Glomerular visceral epithelial cell (primary cell): ENCODE results near the gene TSSK3.
A peak's percentile ranks its signal among the peaks of the same experiment; 100 is the strongest.

Experiments
- DNase-seq: peaks from one replicate; pipeline ENCODE4 v3.0.0-alpha.2; 2016; ENCODE audit errors: extremely low spot score

TSSK3 gene

DNA sequence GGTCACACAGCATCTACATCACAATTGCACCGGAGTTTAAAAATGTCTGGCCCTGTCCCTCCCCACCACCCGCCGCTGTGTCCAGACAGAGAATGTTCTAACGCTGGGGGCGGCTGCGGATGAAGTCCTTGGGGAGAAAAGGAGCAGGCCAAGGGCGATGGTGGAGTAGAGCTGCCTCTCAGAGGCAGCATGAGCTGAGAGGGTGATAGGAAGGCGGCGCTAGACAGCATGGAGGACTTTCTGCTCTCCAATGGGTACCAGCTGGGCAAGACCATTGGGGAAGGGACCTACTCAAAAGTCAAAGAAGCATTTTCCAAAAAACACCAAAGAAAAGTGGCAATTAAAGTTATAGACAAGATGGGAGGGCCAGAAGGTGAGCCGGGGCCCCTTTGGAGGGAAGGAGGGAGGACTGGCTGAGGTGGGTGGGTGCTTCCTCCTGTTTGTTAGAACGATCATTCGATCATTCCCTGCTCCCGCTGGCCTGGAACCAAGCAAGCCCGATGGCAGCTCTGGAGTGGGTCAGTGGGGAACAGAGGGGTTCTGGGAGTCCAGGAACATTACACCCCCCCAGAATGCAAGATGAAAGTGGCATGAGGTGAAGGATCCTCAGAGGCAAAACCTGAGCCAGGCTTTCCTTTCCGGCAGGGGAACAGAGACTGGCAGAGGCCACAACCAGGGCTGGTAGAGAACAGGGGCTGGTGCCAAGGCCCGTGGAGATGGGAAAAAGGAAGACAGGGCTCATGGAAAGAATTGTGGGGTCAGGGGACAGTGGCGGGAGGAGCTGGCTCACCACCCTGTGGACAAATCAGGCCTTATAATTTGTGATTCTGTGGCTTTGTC, at the start of gene TSSK3, which contains the start of gene FAM229A:
TSS of gene TSSK3 (plus strand) at position 66 of the 840 bp plus-strand sequence. CDS start at position 229, 163 bp downstream.
TSS of gene FAM229A (minus strand) at position 12 of the 840 bp plus-strand sequence. CDS start 394 bp downstream, outside the sequence.
- DNase-seq, result no peak

DNA sequence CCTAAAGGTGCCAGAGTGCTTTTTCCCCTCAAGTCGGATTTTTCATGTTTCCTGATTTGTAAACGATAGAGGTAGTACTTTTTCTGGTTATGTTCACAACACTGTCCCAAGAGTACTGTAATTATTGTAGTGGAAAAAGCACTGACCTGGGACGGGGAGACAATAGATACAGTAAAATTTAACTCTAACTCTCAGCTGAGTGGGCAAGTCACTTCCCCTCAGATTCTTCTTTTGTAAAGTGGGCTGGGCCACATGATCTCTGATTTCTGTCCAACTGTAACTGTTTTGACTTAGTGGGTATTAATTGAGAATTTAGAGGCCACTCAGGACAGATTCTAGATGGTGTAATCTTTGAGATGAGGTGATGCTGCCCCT, 45.4 kb upstream of the TSSK3 start:
- no peak for DNase-seq

- no peak for DNase-seq
Observed at GRCh38 chr1:32318127-32318869, 44.0 kb upstream of the TSSK3 start.

- DNase-seq, result no peak
Observed at GRCh38 chr1:32321712-32322291, 40.5 kb upstream of the TSSK3 start.

DNA sequence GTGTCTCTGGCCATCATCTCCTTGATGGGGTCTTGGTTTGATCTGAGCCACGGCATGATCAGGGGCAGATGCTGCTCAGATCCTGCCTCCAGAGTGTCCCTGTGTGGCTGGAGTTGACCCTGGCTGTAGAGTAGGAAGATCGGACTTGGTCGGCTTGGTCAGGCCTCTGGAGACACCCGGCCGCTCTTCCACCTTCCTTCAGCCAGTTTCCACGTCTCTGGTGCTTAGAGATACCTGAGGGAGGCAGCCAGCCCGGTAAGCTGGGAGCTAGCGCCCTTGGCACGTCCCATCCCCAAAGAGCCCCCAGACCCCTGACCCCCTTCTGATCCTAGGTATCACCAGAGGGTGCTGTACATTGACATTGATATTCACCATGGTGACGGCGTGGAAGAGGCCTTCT, 35.1 kb upstream of the TSSK3 start:
- DNase-seq, result no peak

- no peak for DNase-seq
Observed at GRCh38 chr1:32329931-32330466, 32.3 kb upstream of the TSSK3 start.

- DNase-seq, result no peak
Observed at GRCh38 chr1:32330558-32331151, 31.7 kb upstream of the TSSK3 start.

GRCh38 chr1:32331549-32331948, 30.8 kb upstream of the TSSK3 start:
- no peak for DNase-seq

- no peak for DNase-seq
Observed at GRCh38 chr1:32332290-32333079, 29.9 kb upstream of the TSSK3 start.

DNA sequence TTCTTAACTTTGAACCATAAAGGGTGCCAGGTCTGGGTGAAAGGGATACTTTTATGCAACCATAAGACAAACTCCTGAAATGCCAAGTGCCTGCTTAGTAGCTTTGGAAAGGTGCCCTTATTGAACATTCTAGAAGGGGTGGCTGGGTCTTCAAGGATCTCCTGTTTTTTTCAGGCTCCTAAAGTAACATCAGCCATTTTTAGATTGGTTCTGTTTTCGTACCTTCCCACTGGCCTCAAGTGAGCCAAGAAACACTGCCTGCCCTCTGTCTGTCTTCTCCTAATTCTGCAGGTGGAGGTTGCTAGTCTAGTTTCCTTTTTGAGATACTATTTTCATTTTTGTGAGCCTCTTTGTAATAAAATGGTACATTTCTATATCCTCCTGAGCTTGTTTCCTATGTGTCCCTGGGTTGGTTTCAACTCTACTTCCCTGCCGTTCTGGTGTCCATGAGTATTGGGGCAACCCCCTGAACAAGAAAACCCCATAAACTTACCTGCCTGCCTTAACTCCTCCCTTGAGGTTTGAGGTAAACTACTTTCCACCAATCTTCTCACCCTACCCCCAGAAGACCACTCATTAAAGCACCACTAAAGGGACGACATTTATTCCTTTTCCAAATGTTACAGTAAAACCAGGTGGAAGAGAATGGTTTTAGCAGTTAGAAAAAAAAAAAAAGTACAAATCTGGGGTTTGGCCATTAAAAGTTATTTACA, 28.9 kb upstream of the TSSK3 start:
- no peak for DNase-seq

GRCh38 chr1:32334274-32334861, 28.0 kb upstream of the TSSK3 start:
- DNase-seq, result no peak

DNA sequence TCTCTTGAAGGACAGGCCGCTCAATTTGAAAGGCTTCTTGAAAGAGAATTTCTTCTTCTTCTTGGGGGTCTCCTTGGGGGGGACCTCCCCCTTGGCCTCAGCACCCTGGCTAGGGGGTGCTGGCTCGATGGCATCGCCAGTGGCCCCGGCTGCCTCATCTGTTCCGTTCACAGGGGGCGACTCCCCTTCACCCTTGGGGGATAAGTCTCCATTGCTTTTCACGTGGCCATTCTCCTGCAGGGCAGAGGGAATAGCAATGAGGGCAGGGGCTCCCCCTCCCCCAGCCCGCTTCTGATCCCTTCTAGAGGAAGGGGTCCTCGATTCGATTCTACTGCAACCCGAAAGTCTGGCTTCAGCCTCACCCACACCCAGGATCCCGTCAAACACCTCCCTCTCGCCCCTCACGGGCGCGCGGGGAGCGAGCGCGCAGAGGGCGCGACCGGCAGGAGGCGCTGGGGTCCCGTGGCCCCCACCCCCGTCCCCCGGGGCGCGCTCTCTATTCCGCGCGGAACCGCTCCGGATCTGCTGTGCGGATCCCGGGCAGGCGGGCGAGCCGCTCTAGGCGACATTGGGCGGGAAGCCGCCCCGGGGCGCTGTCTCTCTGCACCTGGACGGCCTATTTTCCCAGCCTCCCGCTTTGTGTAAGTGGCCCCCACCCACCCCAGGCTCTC, 27.3 kb upstream of the TSSK3 start:
- DNase-seq, result peak; percentile 62

GRCh38 chr1:32335535-32335789, 26.9 kb upstream of the TSSK3 start:
- DNase-seq, result no peak

DNA sequence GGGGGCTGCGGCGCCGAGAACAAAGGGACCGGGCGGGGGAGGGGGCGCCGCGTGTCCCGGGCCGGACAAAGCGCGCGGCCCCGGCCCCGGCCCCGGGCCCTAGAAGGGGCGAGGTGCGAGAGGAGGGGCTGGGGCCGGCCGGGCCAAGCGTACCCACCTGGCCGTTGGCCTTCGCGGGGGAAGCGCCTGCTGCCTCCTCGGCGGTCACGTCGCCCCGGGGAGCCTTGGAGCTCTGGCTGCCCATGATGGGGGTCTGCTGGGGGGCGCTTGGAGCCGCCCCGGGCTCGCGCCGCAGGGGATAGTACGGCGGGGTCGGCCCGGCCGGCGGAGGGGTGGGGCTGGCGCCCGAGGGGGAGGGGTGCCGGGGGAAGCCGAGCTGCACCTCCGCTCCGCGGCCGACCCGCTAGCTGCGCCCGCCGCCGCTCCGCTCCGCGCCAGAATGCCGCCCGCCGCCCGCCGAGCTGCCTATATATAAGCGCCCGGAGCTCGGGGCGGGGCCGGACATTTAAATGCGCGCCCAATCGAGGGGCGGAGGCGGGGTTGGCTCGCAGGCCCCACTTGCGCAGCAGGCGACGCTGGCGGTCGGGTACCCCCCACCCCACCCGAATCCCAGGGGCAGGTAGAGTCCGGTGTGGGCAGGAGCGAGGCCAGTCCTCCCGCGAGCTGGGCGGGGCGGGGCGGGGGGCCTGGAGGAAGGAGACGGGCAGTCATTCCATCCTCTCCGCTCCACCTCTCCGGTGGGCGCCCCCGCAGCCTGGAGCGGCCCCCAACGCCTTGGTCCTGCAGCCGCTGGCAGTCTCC, 26.3 kb upstream of the TSSK3 start, which contains the start of gene MARCKSL1:
TSS of gene MARCKSL1 (minus strand) at position 444 of the 801 bp plus-strand sequence. CDS start at position 244, 200 bp downstream.
- peak; percentile 87 for DNase-seq

- no peak for DNase-seq
Observed at GRCh38 chr1:32336591-32336932, 25.8 kb upstream of the TSSK3 start.

DNA sequence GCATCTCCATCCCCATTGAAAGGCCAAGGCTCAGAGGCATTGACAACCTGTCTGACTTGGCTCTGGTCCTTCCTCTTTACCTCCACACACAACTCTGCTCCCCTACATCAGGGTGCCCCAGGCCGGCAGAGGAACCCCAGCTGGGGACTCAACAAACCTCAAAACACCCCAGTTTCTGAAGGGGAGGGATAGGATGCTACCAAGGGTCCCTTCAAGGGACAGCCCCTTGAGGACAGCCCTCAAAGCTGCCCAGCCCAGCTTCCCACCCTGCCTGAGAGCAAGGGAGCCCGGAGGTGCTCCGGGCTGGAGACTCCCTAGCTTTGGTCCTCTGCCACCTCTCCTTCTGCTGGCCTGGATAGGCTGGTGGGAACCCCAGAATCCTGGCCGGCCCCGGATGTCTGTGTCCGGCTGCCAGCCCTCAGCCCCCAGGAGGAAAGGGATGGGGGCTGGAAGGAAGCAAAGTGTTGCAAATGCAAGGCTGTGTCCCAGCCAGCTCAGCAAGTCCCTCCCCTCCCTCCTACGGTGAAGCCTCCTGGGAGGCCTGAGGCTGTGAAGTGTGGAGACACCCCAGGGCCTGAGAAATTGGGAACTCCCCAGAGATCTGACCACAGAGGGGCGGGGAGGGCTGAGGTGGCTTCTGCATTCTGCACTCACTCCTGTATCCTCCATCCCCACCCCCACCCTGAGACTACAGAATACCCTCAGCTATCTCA, 25.2 kb upstream of the TSSK3 start:
- DNase-seq, result peak; percentile 89

- no peak for DNase-seq
Observed at GRCh38 chr1:32337855-32338636, 24.3 kb upstream of the TSSK3 start.
